Panc1 (cell line): ENCODE measurements around the gene CAMKMT. TPM values are rescaled to one million over a fixed set of nuclear protein-coding genes. Genes with fewer than 3 reads are reported as not detected.

Experiments used
- ATAC-seq: fragments of 200-7000 bp; cut with Tn5 transposase; 2 replicates; pipeline ENCODE4 v1.9.1; 2020; ENCODE audit warnings: mild to moderate bottlenecking, moderate library complexity
- BruUV-seq: library from RNA; stranded (reverse); fragments of 400-500 nt; replicated peaks from 2 replicates; lab custom pipeline; 2021; lab: Mats Ljungman, UMichigan
- CTCF ChIA-PET: fragments of 300-600 bp; sonication (Branson Sonifier 250); formaldehyde crosslinking; loops from one replicate; lab custom pipeline; 2022; ENCODE audit warnings: antibody characterized with exemption; lab: Charles Lee
- POLR2A ChIA-PET: fragments of 300-600 bp; sonication (Branson Sonifier 250); formaldehyde crosslinking; loops from one replicate; lab custom pipeline; 2022; ENCODE audit warnings: antibody characterized with exemption; lab: Charles Lee
- DNase-seq: peaks from one replicate; pipeline ENCODE4 v3.0.0-alpha.2; 2010; ENCODE audit warnings: low read depth, low spot score
- H3K27ac ChIP-seq: 2 replicates; pipeline ENCODE4 v1.5.1; 2011; ENCODE audit warnings: mild to moderate bottlenecking, low read length, inconsistent platforms
- H3K27me3 ChIP-seq: fragments of 200-500 bp; sonication (Bioruptor generic); 2 replicates; pipeline ENCODE4 v1.6.0; 2014; ENCODE audit warnings: low read length, inconsistent platforms; ENCODE audit not compliant: control insufficient read depth, insufficient read depth
- H3K36me3 ChIP-seq: fragments of 200-500 bp; sonication (Bioruptor generic); 2 replicates; pipeline ENCODE4 v1.5.1; 2014; ENCODE audit warnings: inconsistent platforms, mild to moderate bottlenecking, low read length, moderate library complexity; ENCODE audit not compliant: control insufficient read depth, insufficient read depth
- H3K4me1 ChIP-seq: 2 replicates; pipeline ENCODE4 v1.5.1; 2011; ENCODE audit warnings: inconsistent platforms, mild to moderate bottlenecking, low read length, moderate library complexity; ENCODE audit not compliant: control insufficient read depth, insufficient read depth
- H3K4me3 ChIP-seq, 2 experiments: 2 replicates each; pipeline ENCODE4 v1.5.1; 2011 to 2012; ENCODE audit warnings: low read depth in 2 of 2, low read length in 2 of 2, mild to moderate bottlenecking in 2 of 2, inconsistent platforms in 1 of 2, moderate library complexity in 1 of 2
- H3K9me3 ChIP-seq: fragments of 200-500 bp; sonication (Bioruptor generic); 2 replicates; pipeline ENCODE4 v1.5.1; 2014; ENCODE audit warnings: low read depth, mild to moderate bottlenecking, inconsistent platforms, low read length, moderate library complexity; ENCODE audit not compliant: control insufficient read depth, insufficient read depth
- POLR2AphosphoS5 ChIP-seq: IDR thresholded peaks from 2 replicates; pipeline ENCODE4 v1.6.1; 2012; ENCODE audit warnings: mild to moderate bottlenecking, low read depth, low read length, moderate library complexity
- SIN3A ChIP-seq: IDR thresholded peaks from 2 replicates; pipeline ENCODE4 v1.6.1; 2012; ENCODE audit warnings: low read depth, mild to moderate bottlenecking, low read length, moderate library complexity, borderline replicate concordance; ENCODE audit not compliant: insufficient read depth
- TCF7L2 ChIP-seq: IDR thresholded peaks from 2 replicates; pipeline ENCODE4 v1.6.1; 2011; ENCODE audit warnings: mild to moderate bottlenecking, low read depth, low read length, inconsistent platforms
- in situ Hi-C: cut with HindIII; loops from 2 replicates; pipeline ENCODE4 v1.10.0; 2016; ENCODE audit warnings: low sequenced_read_pairs, low pct_unique_long_range_greater_than_20kb
- intact Hi-C: fragments of 100-400 bp; cut with micrococcal nuclease; formaldehyde crosslinking; loops from one replicate; pipeline ENCODE4 v1.10.0; 2022; ENCODE audit not compliant: unreplicated experiment
- total RNA-seq: library from RNA; stranded (reverse); gene quantifications from one replicate; pipeline ENCODE4 v1.2.1, GENCODE V29; 2021; ENCODE audit not compliant: unreplicated experiment
- TF ChIP-seq, protein P1 (sequence below): fragments of 450-650 bp; IDR thresholded peaks from 2 replicates; pipeline ENCODE4 v1.5.1; 2017; ENCODE audit warnings: mild to moderate bottlenecking
- TF ChIP-seq, protein P2 (sequence below), 2 experiments: IDR thresholded peaks; 2 replicates each; pipeline ENCODE4 v1.6.1; 2011 to 2012; ENCODE audit warnings: low read depth in 2 of 2, control low read depth in 1 of 2, low read length in 1 of 2, mild to moderate bottlenecking in 1 of 2, moderate library complexity in 1 of 2; ENCODE audit not compliant: insufficient read depth in 1 of 2

Gene CAMKMT
- total RNA-seq, 1 experiment from 2014 or later: 12.6 TPM

GRCh38 chr2:44753552-44754285 is 392.0 kb downstream of the CAMKMT start:
- in situ Hi-C loops: no loop called here
- CTCF ChIA-PET: no interaction called here
- H3K27me3 ChIP-seq: no peaks in the 10 kb centered on the region

DNA sequence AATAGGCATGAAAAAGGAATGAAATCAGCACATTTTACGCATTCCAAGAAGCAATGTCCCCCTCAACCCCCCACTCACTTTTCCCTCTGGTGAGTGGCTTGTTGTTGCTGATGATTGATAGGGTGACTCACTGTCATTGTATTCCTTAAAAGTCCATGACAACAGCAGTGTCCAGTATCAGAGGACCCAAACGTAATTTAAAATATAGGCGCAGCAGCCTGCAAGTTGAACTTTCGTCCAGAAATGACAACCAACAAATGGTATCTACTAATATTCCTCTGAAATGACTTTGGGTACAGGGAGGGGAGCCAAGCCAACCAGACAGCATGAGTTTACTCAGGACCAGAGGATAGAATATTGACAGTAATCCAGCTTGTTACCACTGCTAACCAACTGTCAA is 396.8 kb downstream of the CAMKMT start:
- DNase-seq: no peak
- in situ Hi-C loops (no loop called here), intact Hi-C loops (no loop called here)
- no peak for ATAC-seq
- Histone ChIP-seq H3K36me3 (no peaks in the 10 kb centered on the region), H3K27ac (no peak overlapping the region), H3K9me3 (no peaks in the 10 kb centered on the region), H3K4me3 (no peak overlapping the region), H3K27me3 (no peaks in the 10 kb centered on the region), H3K4me1 (no peaks in the 10 kb centered on the region)
- ChIA-PET POLR2A (no interaction called here), CTCF (no interaction called here)
- TF ChIP-seq, protein P1, sequence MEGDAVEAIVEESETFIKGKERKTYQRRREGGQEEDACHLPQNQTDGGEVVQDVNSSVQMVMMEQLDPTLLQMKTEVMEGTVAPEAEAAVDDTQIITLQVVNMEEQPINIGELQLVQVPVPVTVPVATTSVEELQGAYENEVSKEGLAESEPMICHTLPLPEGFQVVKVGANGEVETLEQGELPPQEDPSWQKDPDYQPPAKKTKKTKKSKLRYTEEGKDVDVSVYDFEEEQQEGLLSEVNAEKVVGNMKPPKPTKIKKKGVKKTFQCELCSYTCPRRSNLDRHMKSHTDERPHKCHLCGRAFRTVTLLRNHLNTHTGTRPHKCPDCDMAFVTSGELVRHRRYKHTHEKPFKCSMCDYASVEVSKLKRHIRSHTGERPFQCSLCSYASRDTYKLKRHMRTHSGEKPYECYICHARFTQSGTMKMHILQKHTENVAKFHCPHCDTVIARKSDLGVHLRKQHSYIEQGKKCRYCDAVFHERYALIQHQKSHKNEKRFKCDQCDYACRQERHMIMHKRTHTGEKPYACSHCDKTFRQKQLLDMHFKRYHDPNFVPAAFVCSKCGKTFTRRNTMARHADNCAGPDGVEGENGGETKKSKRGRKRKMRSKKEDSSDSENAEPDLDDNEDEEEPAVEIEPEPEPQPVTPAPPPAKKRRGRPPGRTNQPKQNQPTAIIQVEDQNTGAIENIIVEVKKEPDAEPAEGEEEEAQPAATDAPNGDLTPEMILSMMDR: no peak
- no peak for TF ChIP-seq TCF7L2
- TF ChIP-seq SIN3A: no peak
- TF ChIP-seq, protein P2, sequence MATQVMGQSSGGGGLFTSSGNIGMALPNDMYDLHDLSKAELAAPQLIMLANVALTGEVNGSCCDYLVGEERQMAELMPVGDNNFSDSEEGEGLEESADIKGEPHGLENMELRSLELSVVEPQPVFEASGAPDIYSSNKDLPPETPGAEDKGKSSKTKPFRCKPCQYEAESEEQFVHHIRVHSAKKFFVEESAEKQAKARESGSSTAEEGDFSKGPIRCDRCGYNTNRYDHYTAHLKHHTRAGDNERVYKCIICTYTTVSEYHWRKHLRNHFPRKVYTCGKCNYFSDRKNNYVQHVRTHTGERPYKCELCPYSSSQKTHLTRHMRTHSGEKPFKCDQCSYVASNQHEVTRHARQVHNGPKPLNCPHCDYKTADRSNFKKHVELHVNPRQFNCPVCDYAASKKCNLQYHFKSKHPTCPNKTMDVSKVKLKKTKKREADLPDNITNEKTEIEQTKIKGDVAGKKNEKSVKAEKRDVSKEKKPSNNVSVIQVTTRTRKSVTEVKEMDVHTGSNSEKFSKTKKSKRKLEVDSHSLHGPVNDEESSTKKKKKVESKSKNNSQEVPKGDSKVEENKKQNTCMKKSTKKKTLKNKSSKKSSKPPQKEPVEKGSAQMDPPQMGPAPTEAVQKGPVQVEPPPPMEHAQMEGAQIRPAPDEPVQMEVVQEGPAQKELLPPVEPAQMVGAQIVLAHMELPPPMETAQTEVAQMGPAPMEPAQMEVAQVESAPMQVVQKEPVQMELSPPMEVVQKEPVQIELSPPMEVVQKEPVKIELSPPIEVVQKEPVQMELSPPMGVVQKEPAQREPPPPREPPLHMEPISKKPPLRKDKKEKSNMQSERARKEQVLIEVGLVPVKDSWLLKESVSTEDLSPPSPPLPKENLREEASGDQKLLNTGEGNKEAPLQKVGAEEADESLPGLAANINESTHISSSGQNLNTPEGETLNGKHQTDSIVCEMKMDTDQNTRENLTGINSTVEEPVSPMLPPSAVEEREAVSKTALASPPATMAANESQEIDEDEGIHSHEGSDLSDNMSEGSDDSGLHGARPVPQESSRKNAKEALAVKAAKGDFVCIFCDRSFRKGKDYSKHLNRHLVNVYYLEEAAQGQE (IDR thresholded peaks at IDR 0.05; ENCODE audit: insufficient read depth in 1 of 2, low read depth in 2 of 2, low read length in 1 of 2): no peak
- no peak for TF ChIP-seq POLR2AphosphoS5
- BruUV-seq: no TSS peak

More at GRCh38 chr2:44753552-44754285, 392.0 kb downstream of the CAMKMT start:
- Histone ChIP-seq H3K36me3 (no peaks in the 10 kb centered on the region), H3K9me3 (no peaks in the 10 kb centered on the region), H3K27ac (no peak overlapping the region), H3K4me3 (no peak overlapping the region), H3K4me1 (no peaks in the 10 kb centered on the region)
- POLR2A ChIA-PET: interaction anchor here (0.6 kb wide), 1 partner anchor 10 kb away, joined by 5 read pairs; no protein-coding TSS in a partner anchor
- no TSS peak for BruUV-seq
- ATAC-seq (no peak), DNase-seq (no peak)
- TF ChIP-seq SIN3A (no peak), POLR2AphosphoS5 (no peak), TCF7L2 (no peak)
- TF ChIP-seq, protein P1: no peak
- TF ChIP-seq, protein P2 (IDR thresholded peaks at IDR 0.05; ENCODE audit: insufficient read depth in 1 of 2, low read depth in 2 of 2, low read length in 1 of 2): no peak
- intact Hi-C loops: no loop called here
